Epithelial cell of esophagus (primary cell): Measurements from ENCODE around the gene NUCB2.

ENCODE experiments used
- DNase-seq: peaks from one replicate; pipeline ENCODE4 v3.0.0; 2010; ENCODE audit warnings: low read depth
- H3K4me3 ChIP-seq: 2 replicates; pipeline ENCODE4 v1.5.1; 2011; ENCODE audit warnings: mild to moderate bottlenecking, low read length, control low read depth
- CTCF ChIP-seq: IDR thresholded peaks from 2 replicates; pipeline ENCODE4 v1.5.1; 2011; ENCODE audit warnings: low read depth, mild to moderate bottlenecking, low read length, control low read depth, inconsistent platforms; ENCODE audit not compliant: insufficient read depth; ENCODE audit errors: missing control alignments

NUCB2 gene

GRCh38 chr11:17351510-17352176, 75.1 kb downstream of the NUCB2 start, which contains the start of gene NCR3LG1:
TSS of gene NCR3LG1 (plus strand) at chr11:17351800. CDS start at chr11:17351970, 170 bp downstream.
- DNase-seq, result peak; percentile 68
- no peak for TF ChIP-seq CTCF
- peak within 1 kb of the TSS; percentile 63 for H3K4me3 ChIP-seq

GRCh38 chr11:17352950-17353820, 76.6 kb downstream of the NUCB2 start:
- TF ChIP-seq CTCF, result no peak
- DNase-seq, result peak; percentile 76
- peak overlapping the region; percentile 63 for H3K4me3 ChIP-seq

- H3K4me3 ChIP-seq, result peak overlapping the region; percentile 63
- no peak for TF ChIP-seq CTCF
- DNase-seq, result no peak
Observed at GRCh38 chr11:17353821-17354600, 77.5 kb downstream of the NUCB2 start.

GRCh38 chr11:17354601-17354991, 78.1 kb downstream of the NUCB2 start:
- peak overlapping the region; percentile 63 for H3K4me3 ChIP-seq
- TF ChIP-seq CTCF, result peak; percentile 68

GRCh38 chr11:17366495-17366894, 90.0 kb downstream of the NUCB2 start:
- TF ChIP-seq CTCF, result no peak
- DNase-seq, result peak; percentile 58
- H3K4me3 ChIP-seq, result no peak overlapping the region

More at GRCh38 chr11:17354601-17354991, 78.1 kb downstream of the NUCB2 start:
- peak; percentile 80 for DNase-seq

GRCh38 chr11:17368551-17368950, 92.0 kb downstream of the NUCB2 start:
- no peak overlapping the region for H3K4me3 ChIP-seq
- DNase-seq, result no peak
- TF ChIP-seq CTCF, result no peak
